Measurements from ENCODE around the gene ZNF384.

Gene ZNF384

DNA sequence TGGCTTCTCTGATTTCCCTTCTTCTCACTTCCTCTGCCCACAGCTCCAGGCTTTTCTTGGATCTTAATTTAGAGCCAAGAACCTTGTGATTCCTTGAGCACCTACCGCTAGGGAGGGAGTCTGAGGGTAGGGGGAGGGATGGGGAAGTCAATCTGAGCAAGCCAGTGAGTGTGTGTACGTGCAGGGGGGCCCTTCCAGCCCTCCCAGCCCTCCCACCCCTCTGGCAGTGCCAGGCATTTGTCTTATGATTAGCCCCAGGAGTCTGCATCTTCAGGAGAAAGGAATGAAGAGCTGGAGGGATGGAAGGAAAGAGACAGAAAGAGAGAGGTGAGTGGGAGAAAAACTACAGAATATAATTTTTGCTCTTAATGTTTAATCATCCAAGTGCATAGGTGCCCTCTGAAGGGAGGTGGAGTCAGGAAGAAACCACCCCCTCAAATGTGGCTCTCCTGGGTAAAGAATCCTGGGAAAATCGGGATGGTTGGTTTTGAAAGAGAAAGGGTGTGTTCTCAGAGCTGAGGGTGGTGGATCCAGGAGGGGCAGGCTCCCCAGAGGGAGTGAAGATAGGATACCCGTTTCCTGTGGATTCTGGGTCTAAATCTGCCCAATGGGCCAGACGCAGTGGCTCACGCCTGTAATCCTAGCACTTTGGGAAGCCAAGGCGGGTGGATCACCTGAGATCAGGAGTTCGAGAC is 9.3 kb upstream of the ZNF384 start:
- no peak for DNase-seq

- peak; percentile 11 for DNase-seq
These were observed 8.6 kb upstream of the ZNF384 start for GRCh38 chr12:6697584-6698351.

DNA sequence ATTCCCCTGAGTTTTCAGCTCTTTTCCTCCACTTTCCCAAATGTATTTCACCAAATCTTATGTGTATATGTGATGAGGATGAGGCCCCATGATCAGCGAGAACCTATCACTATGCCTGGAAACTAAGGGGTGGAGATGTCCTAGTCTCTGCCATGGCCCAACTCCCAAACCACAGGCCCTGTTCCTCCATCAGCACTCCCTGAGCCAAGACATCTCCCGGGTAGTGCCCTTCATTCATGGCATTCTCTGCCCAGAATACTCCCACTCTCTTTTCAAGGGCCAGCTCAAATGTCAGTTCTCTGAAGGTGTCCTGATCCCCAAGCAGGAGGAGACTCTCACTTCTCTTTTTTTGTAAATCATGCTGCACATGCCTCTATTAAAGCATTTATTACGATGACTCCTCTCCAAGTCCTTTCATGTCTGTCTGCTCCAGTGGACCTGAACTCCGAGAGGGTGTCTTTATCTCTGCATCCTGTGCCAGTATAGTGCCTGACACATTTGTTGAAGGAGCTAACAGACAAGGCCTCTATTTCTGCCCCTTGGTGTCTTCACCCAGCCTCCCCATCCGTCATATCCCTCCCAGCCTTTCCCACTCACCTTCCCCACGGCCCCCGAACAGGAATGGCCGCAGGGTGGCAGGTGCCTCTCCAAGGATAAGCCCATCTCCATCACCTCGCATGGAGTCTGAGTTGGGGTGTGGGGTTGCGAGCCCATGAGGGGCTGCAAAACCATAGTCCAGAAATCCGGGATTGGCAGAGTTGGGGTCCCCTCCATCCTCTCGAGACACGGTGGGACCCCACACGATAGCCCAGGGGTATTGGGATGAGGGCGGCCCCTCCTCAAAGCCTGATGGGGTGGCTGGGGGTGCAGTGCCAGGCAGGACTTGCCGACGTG is 7.8 kb upstream of the ZNF384 start:
- DNase-seq: no peak

GRCh38 chr12:6695313-6696045 is 6.3 kb upstream of the ZNF384 start:
- no peak for DNase-seq

GRCh38 chr12:6694701-6695100 is 5.5 kb upstream of the ZNF384 start:
- DNase-seq: no peak

GRCh38 chr12:6693832-6694355 is 4.7 kb upstream of the ZNF384 start:
- no peak for DNase-seq

DNA sequence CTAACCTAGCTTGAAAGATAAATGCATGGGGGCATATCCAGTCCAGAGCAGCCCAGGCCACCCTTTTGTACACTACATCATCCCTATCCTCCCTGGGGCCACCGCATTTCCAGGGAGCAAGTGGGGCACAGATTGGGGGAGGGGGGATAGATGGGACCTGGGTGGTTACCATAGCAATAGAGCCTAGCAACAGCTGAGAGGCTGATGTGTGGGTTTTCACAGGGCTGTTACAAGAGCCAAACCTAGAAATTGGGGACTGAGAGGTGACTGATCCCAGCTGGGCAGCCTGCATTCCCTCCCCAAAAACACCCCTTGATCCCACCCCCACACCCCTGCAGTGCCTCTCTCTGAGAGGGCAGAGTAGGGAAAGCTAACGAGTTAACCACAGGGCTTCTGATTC is 3.7 kb upstream of the ZNF384 start:
- DNase-seq: no peak

DNA sequence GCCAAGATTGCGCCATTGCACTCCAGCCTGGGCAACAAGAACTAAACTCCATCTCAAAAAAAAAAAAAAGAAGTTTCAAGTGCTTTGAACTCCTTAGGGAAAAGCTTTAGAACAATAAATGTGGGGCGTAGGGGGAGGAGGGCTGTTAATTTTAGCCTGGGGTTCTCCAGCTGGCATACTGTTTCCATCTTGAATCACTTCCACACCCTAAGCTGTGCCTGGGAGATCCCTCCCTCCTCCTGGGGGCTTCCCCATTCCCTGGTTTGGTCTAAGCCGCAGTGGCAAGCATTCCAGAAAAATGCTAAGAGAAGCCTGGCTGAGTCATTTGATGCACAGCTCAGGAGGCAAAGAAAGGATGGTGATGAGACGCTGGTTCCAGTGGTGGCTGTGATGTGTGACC is 2.3 kb upstream of the ZNF384 start:
- no peak for DNase-seq

DNA sequence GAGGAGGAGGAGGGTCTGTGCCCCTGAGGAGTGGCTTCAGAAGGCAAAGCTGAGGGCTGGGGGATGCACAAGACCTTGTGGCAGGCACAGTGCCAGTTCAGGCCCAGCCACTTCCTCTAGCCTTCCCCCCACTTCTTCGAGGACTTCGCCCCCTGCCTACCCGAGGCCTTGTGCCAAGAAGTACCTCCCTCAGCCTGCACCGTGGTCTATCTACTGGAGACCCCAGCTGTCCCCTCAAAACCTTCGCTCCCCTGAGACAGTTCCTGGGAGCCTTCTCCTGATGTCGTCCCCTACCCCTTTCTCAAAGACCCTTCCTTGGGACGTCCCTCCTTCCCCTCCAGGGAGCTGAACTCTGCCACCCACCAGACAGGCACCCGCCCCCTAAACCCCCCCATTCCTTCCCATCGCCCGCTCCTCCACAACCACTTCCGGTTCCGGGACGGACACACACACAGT is 604 bp downstream of the ZNF384 start:
- no peak for DNase-seq

DNA sequence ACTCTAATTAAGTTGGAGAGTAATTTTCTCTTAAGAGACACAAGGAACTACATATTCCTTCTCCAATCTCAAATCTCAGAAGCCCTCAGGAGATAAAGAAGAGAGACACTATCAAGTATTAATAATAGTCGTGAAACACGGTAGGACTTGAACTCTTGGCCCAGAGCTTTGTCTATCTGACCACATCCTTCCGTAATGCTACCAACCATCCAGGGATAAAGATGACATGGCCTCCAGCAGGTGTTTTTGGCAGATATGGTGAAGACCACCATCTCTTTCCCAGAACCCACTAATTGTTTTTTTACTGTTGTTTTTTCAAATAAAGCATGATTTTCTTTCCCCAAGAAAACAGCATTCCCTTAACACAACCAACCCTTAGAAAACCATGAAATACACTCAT is 3.4 kb downstream of the ZNF384 start:
- DNase-seq: no peak

GRCh38 chr12:6684609-6685008 is 4.6 kb downstream of the ZNF384 start:
- peak; percentile 31 for DNase-seq

GRCh38 chr12:6676962-6677361 is 12.2 kb downstream of the ZNF384 start:
- no peak for DNase-seq

DNA sequence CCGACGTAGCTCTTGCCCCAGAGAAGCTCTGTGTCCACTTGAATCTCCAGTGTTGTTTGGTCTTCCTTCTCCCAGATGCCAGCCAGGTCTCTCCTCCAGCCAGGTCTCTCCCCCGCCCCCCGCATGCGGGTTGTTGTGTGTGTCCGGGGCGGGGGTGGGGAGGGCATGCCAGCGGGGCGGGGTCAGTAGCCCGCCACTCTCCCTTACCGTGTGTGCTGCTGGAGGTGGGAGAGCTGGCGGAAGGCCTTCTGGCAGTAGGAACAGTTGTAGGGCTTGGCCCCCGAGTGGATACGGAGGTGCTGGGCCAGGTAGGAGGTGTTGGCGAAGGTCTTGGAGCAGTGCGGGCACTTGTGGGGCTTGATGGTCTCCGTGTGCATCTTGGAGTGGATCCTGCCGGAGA is 17.0 kb downstream of the ZNF384 start:
- DNase-seq: no peak

GRCh38 chr12:6667559-6668210 is 21.5 kb downstream of the ZNF384 start:
- DNase-seq: peak; percentile 2

- DNase-seq: no peak
These were observed 23.0 kb downstream of the ZNF384 start for GRCh38 chr12:6666211-6666610.

DNA sequence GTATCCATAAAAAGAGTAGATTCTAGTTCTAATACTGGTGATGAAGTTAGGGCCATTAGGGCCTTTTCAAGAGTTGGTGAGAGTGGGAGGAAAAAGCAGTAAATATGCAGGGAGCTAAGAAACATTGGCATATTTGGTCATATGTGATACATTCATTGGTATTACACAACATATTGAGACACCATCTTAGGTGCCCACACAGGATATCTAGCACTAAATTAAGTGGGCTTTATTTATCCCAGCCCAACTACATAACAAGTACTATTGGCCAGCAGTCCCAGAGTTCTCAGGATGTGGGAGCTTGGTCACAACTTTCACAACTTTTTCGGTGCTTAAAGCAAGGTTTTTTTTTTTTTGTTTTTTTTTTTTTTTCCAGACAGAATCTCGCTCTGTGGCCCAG is 24.3 kb downstream of the ZNF384 start:
- no peak for DNase-seq

- peak; percentile 88 for DNase-seq
These were observed 26.1 kb downstream of the ZNF384 start, which contains the start of gene ING4 for GRCh38 chr12:6662906-6663742. TSS of gene ING4 (minus strand) at chr12:6663119. CDS start at chr12:6663101, 18 bp downstream.

GRCh38 chr12:6662602-6662905 is 26.6 kb downstream of the ZNF384 start:
- no peak for DNase-seq

DNA sequence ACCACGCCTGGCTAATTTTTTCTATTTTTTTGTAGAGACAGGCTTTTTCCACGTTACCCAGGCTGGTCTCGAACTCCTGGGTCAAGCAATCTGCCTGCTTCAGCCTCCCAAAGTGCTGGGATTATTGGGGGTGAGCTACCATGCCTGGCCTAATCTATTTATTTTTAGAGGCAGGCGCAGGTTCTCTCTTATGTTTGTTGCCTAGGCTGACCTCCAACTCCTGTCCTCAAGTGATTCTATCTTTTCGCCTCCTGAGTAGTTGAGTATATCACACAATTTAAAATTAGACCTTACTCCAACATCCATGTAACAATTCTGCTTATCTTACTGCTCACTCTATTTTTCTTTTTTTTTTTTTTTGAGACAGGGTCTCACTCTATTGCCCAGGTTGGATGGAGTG is 35.2 kb downstream of the ZNF384 start:
- no peak for DNase-seq

DNA sequence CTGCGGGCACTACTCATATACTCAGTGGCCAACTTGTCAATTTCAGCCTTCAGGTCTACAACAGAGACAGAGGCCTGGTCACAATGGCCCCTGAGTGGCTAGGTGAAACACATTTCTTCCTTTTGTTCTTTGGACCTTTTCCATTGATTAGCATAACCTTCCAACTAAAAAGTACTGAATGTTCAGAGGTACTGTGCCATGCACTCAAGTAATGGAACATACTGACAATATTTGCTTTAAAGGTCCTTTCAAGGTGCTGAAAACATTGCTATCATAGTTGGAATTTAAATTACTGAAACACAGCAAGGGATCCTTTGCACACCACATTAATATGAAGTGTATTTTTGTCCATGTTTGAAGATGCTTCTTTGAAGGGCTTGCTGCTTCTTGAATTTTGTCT is 35.8 kb downstream of the ZNF384 start:
- DNase-seq: no peak

DNA sequence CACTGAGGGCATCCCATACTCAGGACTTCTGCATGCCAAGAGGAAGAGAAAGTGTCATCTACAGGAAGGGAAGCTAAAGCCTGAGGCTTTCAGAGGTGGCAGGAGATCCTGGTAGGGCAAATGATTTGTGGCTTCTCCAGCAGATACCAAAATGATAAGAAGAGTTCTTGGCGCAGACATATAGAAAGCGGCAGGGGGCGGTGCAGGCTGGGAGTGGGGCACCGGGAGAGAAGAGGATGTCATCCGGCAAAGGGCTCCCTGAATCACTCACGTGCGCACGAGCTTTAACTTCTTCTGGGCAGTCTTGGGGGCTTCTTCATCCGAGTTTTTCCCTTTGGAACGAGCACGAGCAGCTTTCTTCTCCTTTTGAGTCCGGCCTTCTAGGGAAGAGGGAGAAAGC is 36.8 kb downstream of the ZNF384 start:
- no peak for DNase-seq
